ENCODE measurements around the gene PHIP. TPM values are rescaled to one million over a fixed set of nuclear protein-coding genes. Genes with fewer than 3 reads are reported as not detected.

The PHIP gene
- total RNA-seq, 1 experiment from 2014 or later, result 22.6 TPM

- Histone ChIP-seq H3K4me3 (replicated peaks in 1 of 2; ENCODE audit: low read depth in 1 of 2, low read length in 2 of 2) (no peak overlapping the region), H4K20me1 (ENCODE audit: insufficient read depth) (no peaks in the 10 kb centered on the region), H3K9me3 (ENCODE audit: control insufficient read depth in 1 of 2, insufficient read depth in 1 of 2, low read depth in 1 of 2, low read length in 2 of 2) (no peaks in the 10 kb centered on the region), H2AFZ (ENCODE audit: low read depth, low read length, poor library complexity, severe bottlenecking) (no peak overlapping the region), H3K9me2 (ENCODE audit: insufficient read depth) (no peaks in the 10 kb centered on the region), H3K4me2 (ENCODE audit: low read length) (no peak overlapping the region), H3K36me3 (ENCODE audit: control insufficient read depth in 1 of 2, insufficient read depth in 2 of 2, low read length in 2 of 2) (no peaks in the 10 kb centered on the region), H3K4me1 (ENCODE audit: control insufficient read depth in 1 of 2, insufficient read depth in 2 of 2, low read length in 2 of 2) (peaks cover 0 to 3% of the 10 kb centered on the region in 2 experiments; a peak in 1 of 4 replicates), H3K79me2 (ENCODE audit: insufficient read depth, low read length) (no peaks in the 10 kb centered on the region), H3K9ac (ENCODE audit: low read length) (no peak overlapping the region), H3K27ac (ENCODE audit: low read depth, low read length) (no peak overlapping the region), H3K27me3 (ENCODE audit: insufficient read depth, low read length) (no peaks in the 10 kb centered on the region)
- TF ChIP-seq RAD21 (IDR thresholded peaks at IDR 0.05; ENCODE audit: low read depth) (no peak), JUND (IDR thresholded peaks at IDR 0.05) (no peak), SP1 (IDR thresholded peaks at IDR 0.05; ENCODE audit: low read depth) (no peak), POLR2A (IDR thresholded peaks at IDR 0.05; ENCODE audit: borderline replicate concordance, extremely low read depth, insufficient read depth, insufficient read length) (no peak), EZH2phosphoT487 (IDR thresholded peaks at IDR 0.05; ENCODE audit: borderline replicate concordance) (no peak), CEBPB (IDR thresholded peaks at IDR 0.05; ENCODE audit: low read depth) (no peak), MAX (IDR thresholded peaks at IDR 0.05) (no peak), POLR2AphosphoS5 (IDR thresholded peaks at IDR 0.05; ENCODE audit: low read depth, low read length) (no peak), TCF7L2 (IDR thresholded peaks at IDR 0.05; ENCODE audit: borderline replicate concordance, extremely low read depth, insufficient read depth, insufficient read length) (no peak), SIN3A (IDR thresholded peaks at IDR 0.05; ENCODE audit: low read depth) (no peak), CTCF (IDR thresholded peaks at IDR 0.05 in 2 of 3, conservative IDR thresholded peaks at IDR 0.05 in 1 of 3; ENCODE audit: borderline replicate concordance in 1 of 3, insufficient read depth in 1 of 3, low read depth in 2 of 3, low read length in 2 of 3) (no peak), ELF1 (IDR thresholded peaks at IDR 0.05; ENCODE audit: borderline replicate concordance, low read depth) (no peak)
- ATAC-seq, result no peak
- RAD21 ChIA-PET (ENCODE audit: low non-redundant PET in 1 of 2, low total read pairs in 2 of 2, uncharacterized antibody in 2 of 2, unreplicated experiment in 2 of 2), result no interaction called here
- BruUV-seq (replicated peaks), result no TSS peak
- CTCF ChIA-PET, result no interaction called here
- no peak for DNase-seq (ENCODE audit: low read depth, low spot score)
- intact Hi-C loops (cut with micrococcal nuclease), result no loop called here
- POLR2A ChIA-PET, result no interaction called here
These were observed 37.6 kb upstream of the PHIP start for GRCh38 chr6:79115553-79116182.

All from HCT116 (cell line).